ENCODE data around the gene SERPINE1. TPM values are rescaled to one million over a fixed set of nuclear protein-coding genes. Genes with fewer than 3 reads are reported as not detected.

SERPINE1 gene
- total RNA-seq, 1 donor from 2014 or later = 4.3 TPM

DNA sequence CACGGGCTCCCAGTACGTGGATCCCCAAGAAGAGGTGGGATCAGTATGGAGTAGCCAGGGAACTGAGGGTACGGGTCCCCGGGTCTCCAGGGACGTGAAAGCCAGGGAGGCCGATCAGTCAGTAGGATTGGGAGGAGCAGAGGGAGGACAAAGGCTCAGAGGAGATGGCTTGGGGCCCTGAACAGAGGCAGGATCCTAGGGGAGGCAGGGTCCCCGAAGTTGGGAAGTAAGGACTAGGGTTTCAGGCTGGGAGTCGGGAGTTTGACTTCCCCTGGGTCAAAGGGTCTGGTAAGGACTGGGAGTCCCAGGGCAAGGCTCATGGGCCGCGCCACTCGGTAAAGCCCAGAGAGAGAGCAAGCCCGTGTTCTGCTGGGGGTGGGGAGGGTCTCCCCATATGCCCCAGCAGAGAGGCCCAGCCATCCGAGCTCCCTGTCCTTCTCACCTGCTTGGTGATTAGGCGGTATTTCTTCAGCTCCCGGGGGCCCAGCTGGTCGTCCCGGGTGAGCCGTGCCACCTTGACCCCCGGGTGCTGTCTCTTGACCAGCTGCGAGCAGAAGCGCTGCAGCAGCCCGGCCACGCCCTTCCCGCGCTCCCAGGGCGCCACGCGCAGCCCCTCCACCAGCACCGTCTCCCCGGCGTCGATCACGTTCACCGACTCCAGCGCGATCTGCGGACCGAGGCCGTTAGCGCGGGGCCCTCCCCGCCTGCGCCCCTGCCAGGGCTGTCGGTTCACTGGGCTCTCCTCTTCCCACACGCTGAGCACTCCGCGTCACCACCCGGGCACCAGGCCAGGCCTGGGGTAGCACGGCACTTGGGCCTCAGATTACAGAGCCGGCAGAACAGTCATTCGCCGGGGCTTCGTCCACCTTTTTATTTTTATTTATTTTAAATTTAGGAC is 46.2 kb downstream of the SERPINE1 start:
- Histone ChIP-seq H3K27me3 (ENCODE audit: low read depth) (peaks cover 100% of the 10 kb centered on the region), H3K4me3 (peak overlapping the region; percentile 54), H3K9me3 (replicated peaks) (no peaks in the 10 kb centered on the region), H3K36me3 (no peaks in the 10 kb centered on the region), H3K4me1 (peaks cover 34% of the 10 kb centered on the region), H3K27ac (replicated peaks) (no peak overlapping the region)
- DNase-seq = peak; percentile 75
- TF ChIP-seq, protein P1, sequence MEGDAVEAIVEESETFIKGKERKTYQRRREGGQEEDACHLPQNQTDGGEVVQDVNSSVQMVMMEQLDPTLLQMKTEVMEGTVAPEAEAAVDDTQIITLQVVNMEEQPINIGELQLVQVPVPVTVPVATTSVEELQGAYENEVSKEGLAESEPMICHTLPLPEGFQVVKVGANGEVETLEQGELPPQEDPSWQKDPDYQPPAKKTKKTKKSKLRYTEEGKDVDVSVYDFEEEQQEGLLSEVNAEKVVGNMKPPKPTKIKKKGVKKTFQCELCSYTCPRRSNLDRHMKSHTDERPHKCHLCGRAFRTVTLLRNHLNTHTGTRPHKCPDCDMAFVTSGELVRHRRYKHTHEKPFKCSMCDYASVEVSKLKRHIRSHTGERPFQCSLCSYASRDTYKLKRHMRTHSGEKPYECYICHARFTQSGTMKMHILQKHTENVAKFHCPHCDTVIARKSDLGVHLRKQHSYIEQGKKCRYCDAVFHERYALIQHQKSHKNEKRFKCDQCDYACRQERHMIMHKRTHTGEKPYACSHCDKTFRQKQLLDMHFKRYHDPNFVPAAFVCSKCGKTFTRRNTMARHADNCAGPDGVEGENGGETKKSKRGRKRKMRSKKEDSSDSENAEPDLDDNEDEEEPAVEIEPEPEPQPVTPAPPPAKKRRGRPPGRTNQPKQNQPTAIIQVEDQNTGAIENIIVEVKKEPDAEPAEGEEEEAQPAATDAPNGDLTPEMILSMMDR (IDR thresholded peaks at IDR 0.05; ENCODE audit: borderline replicate concordance) = no peak
- intact Hi-C loops (cut with micrococcal nuclease) = no loop called here

DNA sequence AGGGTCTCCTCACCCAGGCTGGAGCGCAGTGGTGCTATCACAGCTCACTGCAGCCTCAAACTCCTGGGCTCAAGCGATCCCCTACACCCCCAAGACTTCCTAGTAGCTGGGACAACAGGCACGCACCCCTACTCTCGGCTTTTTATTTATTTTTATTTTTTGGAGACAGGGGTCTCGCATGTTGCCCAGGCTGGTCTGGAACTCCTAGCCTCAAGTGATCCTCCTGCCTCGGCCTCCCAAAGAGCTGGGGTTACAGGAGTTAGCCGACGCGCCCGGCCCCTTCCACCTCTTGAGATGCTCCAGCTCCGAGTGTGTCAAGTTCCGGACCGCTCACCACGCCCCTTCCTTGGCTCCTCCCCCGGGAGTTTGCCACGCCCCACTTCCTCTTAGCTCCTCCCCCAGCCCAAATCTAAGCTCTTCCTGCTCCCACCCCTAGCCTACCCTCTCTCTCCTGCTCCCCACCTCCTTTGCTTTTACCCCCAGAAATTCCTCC is 46.9 kb downstream of the SERPINE1 start:
- no peaks in the 10 kb centered on the region for H3K9me3 ChIP-seq (replicated peaks)
- intact Hi-C loops (cut with micrococcal nuclease) = no loop called here
- H3K27me3 ChIP-seq (ENCODE audit: low read depth) = peaks cover 100% of the 10 kb centered on the region
- peak overlapping the region; percentile 54 for H3K4me3 ChIP-seq
- TF ChIP-seq, protein P1 (IDR thresholded peaks at IDR 0.05; ENCODE audit: borderline replicate concordance) = no peak
- no peaks in the 10 kb centered on the region for H3K36me3 ChIP-seq
- DNase-seq = no peak
- H3K4me1 ChIP-seq = peaks cover 34% of the 10 kb centered on the region
- H3K27ac ChIP-seq (replicated peaks) = no peak overlapping the region

DNA sequence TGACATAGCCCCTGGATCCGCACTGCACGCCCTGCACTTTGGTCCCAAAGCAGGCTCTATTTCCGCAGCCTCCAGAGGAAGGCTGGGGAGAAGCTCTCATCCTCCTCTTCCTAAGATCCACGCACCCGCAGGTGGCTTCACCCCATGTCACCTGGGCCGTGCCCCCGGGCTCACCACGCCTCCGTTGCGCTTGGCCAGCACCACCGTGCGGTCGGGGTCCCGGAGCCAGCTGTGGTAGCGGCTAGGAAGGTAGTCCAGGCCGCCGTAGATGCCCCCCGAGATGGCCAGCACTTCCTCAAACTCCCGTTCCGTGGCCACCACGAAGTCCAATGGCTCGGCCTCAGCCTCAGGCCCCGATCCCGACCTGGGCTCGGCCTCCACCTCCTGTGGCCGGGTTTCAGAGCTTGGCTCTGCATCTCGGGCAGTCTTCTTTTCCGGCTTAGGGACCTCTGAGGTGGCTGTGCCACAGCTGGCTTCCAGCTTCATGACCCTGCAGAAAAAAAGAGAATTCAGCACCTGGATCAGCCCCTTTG is 47.5 kb downstream of the SERPINE1 start:
- H3K36me3 ChIP-seq = no peaks in the 10 kb centered on the region
- peaks cover 100% of the 10 kb centered on the region for H3K27me3 ChIP-seq (ENCODE audit: low read depth)
- intact Hi-C loops (cut with micrococcal nuclease) = no loop called here
- H3K27ac ChIP-seq (replicated peaks) = no peak overlapping the region
- no peak for DNase-seq
- TF ChIP-seq, protein P1 (IDR thresholded peaks at IDR 0.05; ENCODE audit: borderline replicate concordance) = no peak
- H3K9me3 ChIP-seq (replicated peaks) = no peaks in the 10 kb centered on the region
- H3K4me3 ChIP-seq = no peak overlapping the region
- H3K4me1 ChIP-seq = peaks cover 40% of the 10 kb centered on the region

DNA sequence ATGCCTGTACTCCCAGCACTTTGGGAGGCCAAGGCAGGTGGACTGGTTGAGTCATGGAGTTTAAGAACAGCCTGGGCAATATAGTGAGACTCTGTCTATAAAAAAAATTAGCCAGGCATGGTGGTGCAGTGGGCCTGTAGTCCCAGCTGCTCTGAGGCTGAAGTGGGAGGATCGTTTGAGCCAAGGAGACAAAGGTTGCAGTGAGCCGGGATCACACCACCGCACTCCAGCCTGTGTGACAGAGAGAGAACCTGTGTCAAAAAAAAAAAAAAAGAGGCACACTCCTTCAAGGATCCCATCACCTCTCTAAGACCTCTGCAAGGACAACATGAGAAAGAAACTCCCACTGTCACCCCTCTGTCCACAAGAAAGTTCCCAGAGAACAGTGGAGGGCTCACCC is 48.8 kb downstream of the SERPINE1 start:
- Histone ChIP-seq H3K27me3 (ENCODE audit: low read depth) (peaks cover 100% of the 10 kb centered on the region), H3K36me3 (no peaks in the 10 kb centered on the region), H3K9me3 (replicated peaks) (no peaks in the 10 kb centered on the region), H3K4me1 (peaks cover 42% of the 10 kb centered on the region), H3K4me3 (no peak overlapping the region), H3K27ac (replicated peaks) (no peak overlapping the region)
- TF ChIP-seq, protein P1 (IDR thresholded peaks at IDR 0.05; ENCODE audit: borderline replicate concordance) = no peak
- intact Hi-C loops (cut with micrococcal nuclease) = no loop called here
- DNase-seq = no peak

DNA sequence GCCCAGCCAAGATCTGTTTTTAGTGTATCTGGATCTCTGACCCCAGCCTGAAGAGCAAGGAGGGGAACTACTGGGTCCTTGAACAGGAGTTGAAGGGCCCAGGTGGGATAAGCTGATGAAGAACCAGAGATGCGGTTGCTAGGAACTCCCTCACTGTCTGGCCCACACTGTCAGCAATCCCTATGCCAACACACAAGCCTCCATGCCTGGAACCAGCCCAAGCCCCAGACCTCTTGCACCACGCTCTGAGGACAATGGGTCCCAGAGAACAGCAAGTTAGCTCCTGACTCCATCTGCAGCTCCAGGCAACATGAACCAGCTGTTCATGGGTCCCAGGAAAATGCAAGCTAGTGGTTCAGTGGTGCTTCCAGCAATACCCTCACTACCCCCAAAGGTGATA is 50.7 kb downstream of the SERPINE1 start:
- no peak for DNase-seq
- H3K27me3 ChIP-seq (ENCODE audit: low read depth) = peaks cover 100% of the 10 kb centered on the region
- H3K27ac ChIP-seq (replicated peaks) = no peak overlapping the region
- intact Hi-C loops (cut with micrococcal nuclease) = no loop called here
- H3K4me1 ChIP-seq = peaks cover 33% of the 10 kb centered on the region
- H3K4me3 ChIP-seq = no peak overlapping the region
- H3K36me3 ChIP-seq = no peaks in the 10 kb centered on the region
- no peaks in the 10 kb centered on the region for H3K9me3 ChIP-seq (replicated peaks)
- TF ChIP-seq, protein P1 (IDR thresholded peaks at IDR 0.05; ENCODE audit: borderline replicate concordance) = no peak
